GM18505 (cell line): ENCODE data around the gene GTF2H4.

Source experiments
- ATAC-seq: cut with Tn5 transposase; IDR thresholded peaks from one replicate; pipeline ENCODE4 v1.9.1; 2021; ENCODE audit not compliant: unreplicated experiment
- POLR2A ChIP-seq: IDR thresholded peaks from 4 replicates; pipeline ENCODE4 v1.6.1; 2011; ENCODE audit warnings: borderline replicate concordance; ENCODE audit not compliant: insufficient read depth, insufficient read length; ENCODE audit errors: extremely low read depth

Gene GTF2H4

DNA sequence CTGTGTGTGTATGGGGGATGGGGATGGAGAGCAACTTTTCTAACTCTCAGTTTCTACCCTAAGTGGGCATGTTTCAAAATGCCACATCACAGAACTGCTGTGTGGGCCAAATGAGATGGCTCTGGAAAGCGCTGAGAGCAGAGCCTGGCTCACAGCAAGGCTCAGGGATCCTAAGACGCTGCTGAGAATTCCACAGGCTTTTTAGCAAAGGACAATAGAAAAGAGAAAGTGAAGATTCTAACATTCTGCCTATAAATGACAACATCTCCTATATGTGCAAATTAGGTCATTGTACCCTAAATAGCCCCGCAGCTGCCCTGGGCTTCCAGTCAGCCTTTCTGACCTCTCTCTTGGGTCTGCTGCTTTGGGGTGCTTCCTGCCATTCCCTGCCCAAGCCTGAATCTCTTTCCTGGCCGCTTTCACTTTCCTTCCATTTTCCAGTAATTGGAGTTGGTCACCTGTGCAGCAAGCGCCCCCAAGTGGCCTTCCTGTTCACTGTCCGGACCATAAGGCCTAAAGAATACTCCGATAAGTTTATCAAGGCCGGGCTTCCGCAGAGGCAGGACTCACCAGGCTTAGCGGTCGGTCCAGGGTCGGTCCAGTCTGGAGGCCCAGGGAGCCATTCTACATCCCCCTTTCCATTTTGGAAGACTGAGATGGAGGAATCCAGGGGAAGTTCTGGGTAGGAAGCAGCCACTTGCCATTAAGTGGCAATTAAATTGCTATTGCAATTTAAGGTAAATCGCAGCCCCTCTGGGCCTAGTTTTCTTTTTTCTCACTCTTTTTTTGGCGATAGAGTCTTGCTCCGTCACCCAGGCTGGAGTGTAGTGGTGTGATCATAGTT lies 30.4 kb upstream of the GTF2H4 start:
- ATAC-seq = no peak

DNA sequence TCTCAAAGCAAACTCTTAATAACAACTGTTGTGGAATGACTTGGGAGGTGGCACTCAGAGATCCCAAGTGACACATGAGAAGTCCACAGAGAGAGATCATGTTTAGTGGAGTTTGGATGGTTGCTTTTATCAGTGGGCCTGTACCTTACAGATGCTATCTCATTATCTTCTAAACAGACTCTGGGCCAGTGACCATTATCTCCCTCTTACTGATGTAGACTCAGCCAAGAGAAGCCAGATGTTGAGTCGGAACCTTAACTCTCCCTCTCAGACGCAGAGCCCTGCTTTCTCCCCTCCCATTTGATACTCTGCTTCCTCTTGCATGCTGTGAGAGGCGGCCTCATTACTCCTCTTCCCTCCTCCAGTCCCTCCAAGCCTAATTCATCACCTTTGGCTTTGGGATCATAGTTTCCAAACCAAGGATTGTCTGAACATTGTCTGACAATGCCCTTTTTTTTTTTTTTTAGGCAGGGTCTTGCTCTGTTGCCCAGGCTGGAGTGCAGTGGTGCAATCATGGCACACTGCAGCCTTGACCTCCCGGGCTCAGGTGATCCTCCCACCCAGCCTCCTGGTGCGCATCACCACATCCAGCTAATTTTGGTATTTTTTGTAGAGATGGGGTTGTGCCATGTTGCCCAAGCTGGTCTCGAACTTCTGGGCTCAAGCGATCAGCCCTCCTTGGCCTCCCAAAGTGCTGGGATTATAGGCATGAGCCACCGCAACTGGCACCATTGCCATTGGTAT lies 28.2 kb upstream of the GTF2H4 start:
- ATAC-seq = no peak
- no peak for TF ChIP-seq POLR2A

More for the DNA sequence above, 30.4 kb upstream of the GTF2H4 start:
- no peak for TF ChIP-seq POLR2A

DNA sequence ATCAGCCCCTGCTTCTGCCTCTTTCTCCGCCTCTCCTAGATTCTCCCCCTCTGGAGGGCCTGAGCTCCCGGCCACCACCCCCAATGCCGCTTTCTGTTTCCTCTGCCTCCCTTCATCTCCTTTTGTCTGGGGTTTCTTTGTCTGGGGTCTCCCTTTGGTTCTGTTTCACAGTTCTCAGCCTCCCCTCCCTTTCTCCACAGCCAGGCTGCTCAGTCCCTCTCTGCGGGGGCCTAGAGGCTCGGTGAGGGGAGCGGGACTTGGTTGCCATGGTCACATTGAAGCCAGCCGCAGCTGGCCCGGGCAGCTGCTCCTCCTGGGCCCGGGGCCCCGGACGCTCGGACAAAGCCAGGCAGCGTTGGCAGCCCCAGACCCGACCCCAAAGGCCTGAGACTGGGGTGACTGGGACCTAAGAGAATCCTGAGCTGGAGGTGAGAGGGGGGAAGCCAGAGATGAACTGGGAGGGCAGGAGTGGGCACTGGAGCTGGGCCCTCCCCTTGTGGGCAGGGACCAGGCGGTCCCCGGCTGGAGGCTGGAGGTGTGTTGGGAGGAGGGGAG lies 27.2 kb upstream of the GTF2H4 start:
- no peak for ATAC-seq
- no peak for TF ChIP-seq POLR2A

DNA sequence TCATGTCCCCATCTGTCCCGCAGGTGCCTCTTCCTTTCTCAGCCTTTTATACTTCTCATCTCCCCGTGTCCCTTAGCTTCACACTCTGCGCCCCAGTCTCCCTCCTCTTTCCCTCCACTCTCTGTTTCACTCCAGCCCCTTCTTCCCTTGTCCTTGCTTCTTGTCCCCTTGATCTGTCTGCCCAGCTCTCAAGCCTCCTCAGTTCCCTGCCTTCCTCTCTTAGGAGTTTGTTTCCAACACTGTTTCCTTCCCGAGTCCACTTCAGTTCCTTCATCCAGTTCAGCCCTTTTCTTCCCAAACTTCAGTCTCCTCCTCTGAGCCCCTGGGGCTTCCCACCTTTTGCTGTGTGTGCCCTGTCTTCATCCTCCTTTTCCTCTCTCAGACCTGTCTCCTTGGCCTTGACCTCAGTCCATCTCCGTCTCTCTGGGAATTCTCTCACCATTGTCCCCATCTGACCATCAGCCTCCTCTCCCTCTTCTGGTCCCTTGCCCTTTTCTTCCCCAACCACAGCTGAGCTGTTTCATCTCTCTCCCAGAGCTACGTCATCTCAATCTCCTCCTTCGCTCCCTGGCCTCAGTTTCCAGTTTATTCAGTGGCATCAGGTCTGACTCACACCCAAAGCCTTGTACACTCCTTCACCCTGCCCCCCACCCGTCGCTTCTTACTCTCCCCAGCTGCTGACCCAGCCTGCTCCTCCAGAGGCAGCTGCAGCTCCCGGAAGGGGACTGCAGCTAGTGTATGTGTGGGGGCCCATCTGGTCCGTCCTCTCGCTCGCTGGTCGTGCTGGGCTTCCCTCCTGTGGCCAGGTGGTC lies 26.4 kb upstream of the GTF2H4 start:
- ATAC-seq = no peak
- no peak for TF ChIP-seq POLR2A

DNA sequence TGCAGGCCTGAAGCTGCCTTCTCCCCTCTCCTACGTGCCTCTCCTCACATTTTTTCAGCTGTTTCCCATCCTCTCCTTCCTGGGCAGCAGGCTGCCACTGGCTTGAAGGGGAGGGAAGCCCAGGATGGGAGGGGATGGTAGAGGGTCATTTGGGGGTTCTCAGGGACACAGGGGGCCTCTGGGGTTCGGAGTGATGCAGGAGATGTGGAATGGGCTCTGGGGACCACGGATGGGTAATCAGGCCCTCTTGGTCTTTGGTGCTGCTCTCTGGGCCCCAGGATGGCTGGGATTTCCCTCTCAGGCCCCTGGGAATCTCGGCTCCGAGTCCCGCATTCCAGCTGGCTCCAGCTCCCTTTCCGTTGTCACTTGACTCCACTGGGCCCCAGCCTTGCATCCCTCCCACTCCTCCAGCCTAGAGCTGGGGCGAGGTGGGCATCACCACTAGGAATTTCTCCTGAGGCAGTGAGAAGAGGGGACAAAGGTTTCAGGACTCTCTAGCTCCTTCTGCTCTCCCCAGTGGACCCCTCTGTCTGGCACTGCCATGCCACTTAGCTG lies 25.7 kb upstream of the GTF2H4 start:
- ATAC-seq = no peak
- TF ChIP-seq POLR2A = no peak

DNA sequence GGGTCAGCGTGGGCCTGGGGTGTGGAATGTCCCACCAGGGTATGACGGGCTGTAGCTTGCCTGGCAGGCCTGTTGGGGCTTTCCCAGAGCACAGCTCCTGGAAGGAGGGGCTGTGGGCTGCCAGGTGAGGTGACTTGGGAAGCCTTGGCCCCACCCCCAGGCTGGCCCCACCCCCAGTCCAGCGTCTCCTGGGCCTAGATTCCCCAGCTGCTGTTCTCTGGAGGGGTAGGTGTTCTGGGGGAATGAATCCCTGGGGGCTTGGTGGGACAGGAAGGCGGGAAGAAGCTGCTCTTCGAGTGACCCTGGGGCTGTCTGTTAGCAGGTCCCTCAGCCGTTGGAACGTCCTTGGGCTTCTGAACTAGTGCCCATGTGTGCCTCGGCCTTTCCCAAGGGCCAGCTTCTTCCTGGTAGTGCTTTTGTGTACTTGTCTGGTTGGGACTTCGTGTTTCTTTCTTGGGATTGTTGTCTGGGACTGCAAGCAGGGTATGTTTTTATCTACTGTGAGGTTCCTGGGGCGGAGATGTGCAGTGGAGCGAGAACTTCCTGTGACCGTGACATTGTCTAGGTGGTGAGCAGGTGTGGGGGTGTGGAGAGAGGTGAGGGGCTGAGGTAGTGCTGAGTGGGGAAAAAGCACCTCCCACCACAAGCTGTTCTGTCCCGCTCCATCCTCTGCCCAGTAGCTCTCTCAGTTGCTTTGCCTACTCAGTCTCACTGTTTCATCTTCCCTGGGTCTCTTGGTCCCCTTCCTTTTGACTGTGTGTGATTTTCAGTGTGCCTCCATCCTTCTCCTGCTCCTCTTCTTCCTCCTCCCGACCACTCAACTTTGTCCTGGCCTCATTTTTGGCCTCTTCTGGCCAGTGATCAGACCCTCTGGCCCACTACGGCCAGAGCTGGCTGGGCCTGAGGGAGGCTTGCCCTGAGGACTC lies 25.0 kb upstream of the GTF2H4 start:
- ATAC-seq = no peak
- TF ChIP-seq POLR2A = peak; percentile 21

DNA sequence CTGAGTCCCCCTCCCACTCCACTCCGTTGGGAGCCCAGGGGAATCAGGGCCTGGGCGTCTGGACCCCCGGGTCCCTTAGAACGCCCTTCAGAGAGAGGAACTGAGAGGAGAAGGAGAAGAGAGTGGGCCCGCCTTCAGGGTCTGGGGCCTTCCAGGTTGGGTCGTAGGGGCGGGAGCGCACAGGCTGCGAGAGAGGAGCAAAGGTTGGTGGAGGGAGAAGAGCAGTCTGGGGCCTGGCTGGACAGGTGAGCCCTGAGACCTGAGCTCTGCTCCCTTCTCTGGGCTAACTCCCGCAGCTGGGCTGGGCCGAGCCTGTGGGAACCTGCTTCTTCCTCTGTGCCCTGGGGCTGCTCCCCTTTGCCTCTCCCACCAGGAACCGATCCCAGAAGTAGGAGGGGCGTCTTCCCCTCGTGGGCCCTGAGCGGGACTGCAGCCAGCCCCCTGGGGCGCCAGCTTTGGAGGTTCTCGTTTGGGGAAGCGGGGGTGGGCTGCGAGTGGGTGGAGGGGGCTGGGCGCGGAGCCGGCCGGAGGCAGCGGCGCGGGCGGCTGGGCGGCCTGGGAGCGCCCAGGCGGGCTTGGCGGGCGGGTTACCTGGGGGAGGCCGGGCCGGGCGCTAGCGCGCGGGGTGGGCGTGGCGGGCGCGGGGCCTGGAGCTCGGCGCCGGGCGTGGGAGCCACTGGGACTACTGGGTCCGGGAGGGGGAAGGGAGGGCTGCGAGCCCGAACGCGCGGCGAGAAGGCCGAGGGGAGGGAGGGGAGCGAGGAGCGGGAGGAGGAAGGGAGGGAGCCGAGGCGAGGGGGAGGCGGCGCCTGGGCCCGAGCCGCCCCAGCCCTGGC lies 24.1 kb upstream of the GTF2H4 start, which contains the start of gene DDR1:
Gene DDR1, plus strand, starts transcription at position 835 of the 836 bp plus-strand sequence. CDS start 4,211 bp downstream, outside the sequence.
- TF ChIP-seq POLR2A = no peak

DNA sequence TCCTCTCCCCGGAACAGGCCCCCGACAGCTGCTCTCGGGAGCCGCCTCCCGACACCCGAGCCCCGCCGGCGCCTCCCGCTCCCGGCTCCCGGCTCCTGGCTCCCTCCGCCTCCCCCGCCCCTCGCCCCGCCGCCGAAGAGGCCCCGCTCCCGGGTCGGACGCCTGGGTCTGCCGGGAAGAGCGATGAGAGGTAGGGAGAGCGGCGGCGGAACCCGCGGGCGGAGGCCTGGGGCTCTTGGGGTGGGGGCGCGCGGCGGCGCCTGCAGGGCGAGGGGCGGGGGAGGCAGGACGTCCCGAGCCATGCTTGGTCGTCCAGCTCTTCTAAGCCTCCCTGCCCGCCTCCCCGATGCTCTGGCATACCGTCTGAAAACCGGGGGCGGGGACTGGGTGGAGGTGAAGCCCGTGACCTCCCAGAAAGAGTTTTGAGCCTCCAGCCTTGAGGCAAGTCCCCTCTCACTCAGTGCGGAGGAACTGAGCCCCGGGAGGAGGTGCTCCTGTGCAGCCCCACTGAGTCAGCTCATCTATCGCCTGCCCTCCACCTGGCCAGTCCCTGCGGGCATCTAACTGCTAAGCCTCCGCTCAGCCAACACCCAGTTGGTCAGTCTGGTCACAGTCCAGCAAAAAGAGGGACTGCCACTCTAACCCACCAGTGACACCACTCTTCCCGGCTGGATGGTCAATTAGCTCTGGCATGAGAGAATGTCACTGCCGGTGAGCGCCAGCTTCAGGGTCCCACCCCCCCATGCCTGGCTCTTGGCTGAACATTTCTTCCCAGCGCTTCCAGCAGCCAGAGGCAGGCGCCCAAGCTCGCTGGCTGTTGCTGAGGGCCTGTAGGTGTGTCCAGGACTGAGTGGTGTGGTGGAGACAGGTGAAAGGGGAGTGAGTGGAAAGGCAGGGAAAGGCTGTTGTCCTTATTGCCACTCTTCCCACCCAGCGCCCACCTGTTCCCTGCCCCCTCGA lies 23.2 kb upstream of the GTF2H4 start:
- TF ChIP-seq POLR2A = no peak
- ATAC-seq = no peak

More for the DNA sequence above, 24.1 kb upstream of the GTF2H4 start, which contains the start of gene DDR1:
- ATAC-seq = no peak

DNA sequence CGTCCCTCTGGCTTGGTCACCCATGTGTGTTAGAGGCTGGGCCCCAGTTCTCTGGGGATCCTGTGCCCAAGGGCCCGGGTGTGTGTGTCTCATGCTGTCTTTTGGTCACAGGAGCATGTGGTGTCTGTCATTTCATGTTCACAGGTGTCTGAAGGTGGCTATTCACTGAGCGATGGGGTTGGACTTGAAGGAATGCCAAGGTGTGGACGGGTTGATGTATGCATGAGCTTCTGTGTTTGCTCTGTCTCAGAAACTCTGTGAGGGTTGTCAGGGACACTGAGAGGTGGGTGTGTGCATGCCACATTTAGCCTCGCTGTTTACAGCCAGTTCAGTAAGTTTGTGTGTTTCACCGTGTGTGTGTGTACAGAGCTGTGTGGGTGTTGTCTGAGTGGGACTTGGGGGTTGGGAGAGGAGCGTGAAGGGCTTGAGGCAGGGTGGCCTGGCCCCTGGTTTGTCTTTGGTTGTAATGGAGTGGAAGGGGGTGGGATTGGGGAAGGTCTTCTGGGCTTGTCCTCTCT lies 22.5 kb upstream of the GTF2H4 start:
- no peak for ATAC-seq
- no peak for TF ChIP-seq POLR2A
